COLO668 (cell line): ENCODE results near the gene GCNA.

Experiments used
- DNase-seq: peaks from one replicate; lab custom pipeline; 2025; ENCODE audit not compliant: unreplicated experiment; lab: John Stamatoyannopoulos, UW

The GCNA gene

GRCh38 chrX:71578253-71579135 is at the start of gene GCNA:
Gene GCNA (plus strand): TSS chrX:71578437. CDS start chrX:71580822, 2,385 bp downstream.
- no peak for DNase-seq

- DNase-seq: peak; percentile 24
Measured at GRCh38 chrX:71532078-71532752, 46.0 kb upstream of the GCNA start.

- DNase-seq: peak; percentile 96
Measured at GRCh38 chrX:71532753-71533425, 45.3 kb upstream of the GCNA start, which contains the start of gene OGT. Gene OGT (plus strand): TSS chrX:71533104. CDS start chrX:71533300, 196 bp downstream.

GRCh38 chrX:71533516-71533850 is 44.8 kb upstream of the GCNA start:
- DNase-seq: no peak

GRCh38 chrX:71533851-71534561 is 44.2 kb upstream of the GCNA start:
- peak; percentile 35 for DNase-seq

GRCh38 chrX:71534773-71535544 is 43.3 kb upstream of the GCNA start:
- no peak for DNase-seq

DNA sequence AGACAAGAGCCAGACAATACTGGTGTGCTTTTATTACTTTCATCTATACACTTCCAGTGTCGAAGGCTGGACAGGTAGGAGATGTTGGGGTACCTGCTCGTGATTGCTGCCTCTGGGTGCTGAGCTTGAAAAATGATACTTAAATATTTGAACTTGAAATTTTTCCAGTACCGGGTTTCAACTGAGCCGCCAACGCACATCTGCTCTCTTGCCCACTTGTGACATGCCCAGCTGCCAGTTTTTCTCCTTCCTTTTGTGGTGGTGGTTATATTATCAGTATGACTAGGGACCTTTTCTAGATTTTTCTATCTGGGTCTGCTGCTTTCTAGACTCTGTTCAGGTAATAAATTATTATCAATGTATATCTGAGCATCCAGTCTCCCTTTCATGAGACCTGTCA is 42.0 kb upstream of the GCNA start:
- DNase-seq: peak; percentile 3

GRCh38 chrX:71537743-71538142 is 40.5 kb upstream of the GCNA start:
- DNase-seq: no peak

- no peak for DNase-seq
Measured at GRCh38 chrX:71540801-71541200, 37.4 kb upstream of the GCNA start.

- no peak for DNase-seq
Measured at GRCh38 chrX:71541210-71542022, 36.8 kb upstream of the GCNA start.

DNA sequence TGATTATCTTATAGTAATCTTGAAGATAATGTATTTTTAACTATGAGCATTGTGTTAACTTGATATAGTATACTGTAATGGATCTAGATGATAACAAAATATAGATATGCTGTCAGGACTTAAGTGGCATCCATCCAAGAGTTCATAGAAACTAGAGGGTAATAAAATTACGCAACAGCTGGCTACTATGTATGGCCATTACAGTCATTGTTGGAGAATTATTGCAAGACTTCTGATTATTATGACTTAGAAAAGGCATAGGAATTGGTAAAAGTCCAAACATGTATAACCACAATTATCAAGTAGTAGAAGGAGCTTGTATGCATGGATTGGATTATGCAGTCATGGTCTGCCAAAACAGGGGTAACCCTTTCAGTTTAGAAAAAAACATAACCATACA is 35.8 kb upstream of the GCNA start:
- no peak for DNase-seq

DNA sequence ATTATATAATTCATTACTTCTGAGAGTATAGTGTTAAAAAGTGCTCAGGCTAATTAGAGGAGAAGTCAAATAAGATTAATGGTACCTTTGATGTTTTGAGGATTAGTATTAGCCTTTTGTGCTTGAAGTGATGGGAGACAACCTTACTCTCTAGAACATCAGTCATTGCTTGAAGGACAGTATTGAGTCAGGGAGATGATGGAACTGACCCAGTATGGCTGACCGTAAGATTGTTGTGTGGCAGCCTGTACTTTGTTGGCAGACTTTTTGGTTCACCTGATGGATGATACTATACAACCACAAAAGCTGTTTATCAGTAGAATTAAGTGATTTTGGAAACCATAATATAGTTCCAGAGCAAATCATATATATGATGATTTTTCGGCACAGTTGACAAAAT is 35.4 kb upstream of the GCNA start:
- DNase-seq: no peak

- no peak for DNase-seq
Measured at GRCh38 chrX:71543316-71543715, 34.9 kb upstream of the GCNA start.

DNA sequence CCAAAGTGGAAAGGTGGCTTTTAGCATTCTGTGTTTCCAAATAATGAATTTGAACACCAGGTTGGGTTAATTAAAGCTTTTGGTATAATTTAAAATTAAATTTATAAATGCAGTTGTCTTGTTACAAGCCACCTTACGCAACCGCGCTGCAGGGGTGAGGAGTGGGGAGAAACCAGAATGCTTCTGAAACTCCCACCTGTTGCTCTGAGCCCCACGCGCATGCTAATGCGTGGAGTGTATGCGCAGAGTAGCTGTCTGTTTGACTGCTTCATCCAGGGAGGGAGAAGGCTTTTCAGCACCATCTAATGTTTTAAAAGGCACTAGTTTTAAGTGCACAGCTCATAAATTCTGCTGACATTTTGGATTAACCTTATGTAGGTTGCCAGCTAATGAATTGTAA is 32.9 kb upstream of the GCNA start:
- no peak for DNase-seq

DNA sequence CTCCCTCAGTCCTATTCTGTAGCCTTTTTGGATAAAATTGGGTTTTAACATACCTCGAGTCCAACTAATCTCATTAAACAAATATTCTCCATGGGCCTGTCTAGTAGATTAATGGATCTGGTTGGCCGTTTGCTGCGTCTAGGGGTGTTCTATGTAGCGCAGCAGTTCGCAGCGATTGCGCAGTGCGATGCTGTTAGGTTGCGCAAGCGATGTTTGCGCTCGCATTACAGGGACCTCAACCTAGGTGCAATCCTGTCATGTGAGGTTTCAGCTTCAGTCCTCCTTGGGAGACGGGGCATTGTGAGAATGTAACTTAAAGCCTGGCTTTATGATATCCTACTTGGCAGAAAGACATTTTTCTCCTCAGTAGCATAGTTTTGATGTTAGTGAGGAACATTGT is 31.4 kb upstream of the GCNA start:
- no peak for DNase-seq

DNA sequence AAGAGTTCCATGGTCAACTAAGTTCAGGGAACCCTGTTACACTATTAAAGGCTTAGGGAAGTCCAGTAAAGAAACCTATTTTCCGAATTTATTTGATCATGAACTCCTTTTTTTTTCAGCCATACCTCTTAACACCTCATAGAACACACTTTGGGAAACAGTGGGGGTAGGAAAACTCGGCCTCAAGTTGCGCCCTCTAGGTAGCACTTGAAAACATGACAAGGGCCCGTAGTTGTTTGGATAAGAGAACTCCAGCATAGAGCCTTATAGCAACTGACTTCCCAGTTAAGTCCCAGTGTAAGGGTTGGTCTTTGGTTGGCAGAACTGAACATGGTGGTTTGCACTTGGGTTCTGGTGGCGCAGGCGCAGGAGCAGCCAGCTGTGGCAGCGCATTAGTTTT is 30.9 kb upstream of the GCNA start:
- no peak for DNase-seq

GRCh38 chrX:71549986-71550385 is 28.3 kb upstream of the GCNA start:
- DNase-seq: no peak

- no peak for DNase-seq
Measured at GRCh38 chrX:71550578-71550977, 27.7 kb upstream of the GCNA start.

- no peak for DNase-seq
Measured at GRCh38 chrX:71556036-71556435, 22.2 kb upstream of the GCNA start.

- no peak for DNase-seq
Measured at GRCh38 chrX:71558920-71559319, 19.3 kb upstream of the GCNA start.
